Measurements from ENCODE around the gene LMAN1L. TPM values are rescaled to one million over a fixed set of nuclear protein-coding genes. Genes with fewer than 3 reads are reported as not detected.

LMAN1L gene
- total and polyA plus RNA-seq, 2 of the 4 experiments (the other 2 are of a cell fraction): not detected

GRCh38 chr15:74798388-74799254, 14.0 kb upstream of the LMAN1L start:
- in situ Hi-C loops (cut with MboI; ENCODE audit: low sequenced_read_pairs): no loop called here
- no peak overlapping the region for H3K27ac ChIP-seq (ENCODE audit: insufficient read depth, low read length)

More at GRCh38 chr15:74798388-74799254, 14.0 kb upstream of the LMAN1L start:
- 93% methylated on average over 12 of the region's 25 CpGs; no CpG with 5 or more reads in 1 of the 2 experiments for WGBS, 2 experiments (ENCODE audit: extremely low coverage in 2 of 2, insufficient read length in 1 of 2)
- TF ChIP-seq SMC3 (IDR thresholded peaks at IDR 0.05; ENCODE audit: low read depth, low read length) (no peak), CHD1 (IDR thresholded peaks at IDR 0.05; ENCODE audit: low read depth, low read length) (no peak), MXI1 (IDR thresholded peaks at IDR 0.05; ENCODE audit: borderline replicate concordance, low read depth, low read length) (no peak), ELK1 (IDR thresholded peaks at IDR 0.05; ENCODE audit: borderline replicate concordance, low read depth, low read length) (no peak), NFE2L2 (IDR thresholded peaks at IDR 0.05; ENCODE audit: low read depth, low read length) (no peak), MAFK (IDR thresholded peaks at IDR 0.05; ENCODE audit: low read depth, low read length) (no peak), BHLHE40 (IDR thresholded peaks at IDR 0.05; ENCODE audit: low read depth, low read length) (no peak), USF2 (IDR thresholded peaks at IDR 0.05; ENCODE audit: low read depth, low read length) (no peak)
- Histone ChIP-seq H3K9ac (ENCODE audit: low read depth, low read length) (no peak overlapping the region), H2AK9ac (replicated peaks; ENCODE audit: low read depth, low read length, poor library complexity) (peak overlapping the region; percentile 50), H3K4ac (ENCODE audit: low read depth, low read length) (no peak overlapping the region), H3K56ac (ENCODE audit: extremely low read depth, insufficient read depth, low read length) (no peak overlapping the region), H3K4me3 (ENCODE audit: insufficient read depth, low read depth, low read length) (no peak overlapping the region), H3K18ac (ENCODE audit: low read depth, low read length) (no peak overlapping the region), H4K20me1 (ENCODE audit: insufficient read depth, low read length) (peaks cover 64% of the 10 kb centered on the region), H2BK120ac (ENCODE audit: low read depth, low read length) (no peak overlapping the region), H2BK15ac (ENCODE audit: low read depth, low read length) (no peak overlapping the region), H3K79me1 (ENCODE audit: low read depth in 1 of 2, low read length in 2 of 2) (peaks cover 3 to 70% of the 10 kb centered on the region in 2 experiments), H2AFZ (replicated peaks; ENCODE audit: low read length, poor library complexity) (no peak overlapping the region), H2AK5ac (ENCODE audit: low read depth, low read length) (no peak overlapping the region), H3K4me1 (ENCODE audit: control insufficient read depth, insufficient read depth, low read length) (peaks cover 2% of the 10 kb centered on the region; the same call in 1 of the 2 replicates), H2BK5ac (ENCODE audit: low read depth, low read length, poor library complexity, severe bottlenecking) (no peak overlapping the region), H2BK20ac (ENCODE audit: low read depth, low read length) (no peak overlapping the region), H3K4me2 (ENCODE audit: low read depth, low read length) (no peak overlapping the region), H4K5ac (ENCODE audit: low read depth, low read length) (no peak overlapping the region), H3K23ac (ENCODE audit: low read depth, low read length) (no peak overlapping the region), H3K14ac (replicated peaks; ENCODE audit: low read depth, low read length) (no peak overlapping the region), H3K9me3 (ENCODE audit: control insufficient read depth, insufficient read depth, low read length) (no peaks in the 10 kb centered on the region), H3K27me3 (ENCODE audit: control insufficient read depth, insufficient read depth, low read length) (no peaks in the 10 kb centered on the region), H4K8ac (ENCODE audit: low read depth in 2 of 2, low read length in 2 of 2) (no peak overlapping the region), H3K36me3 (ENCODE audit: control insufficient read depth, insufficient read depth, low read length) (peaks cover 41% of the 10 kb centered on the region), H3K9me1 (ENCODE audit: insufficient read depth, low read length) (peaks cover 7% of the 10 kb centered on the region; the same call in 1 of the 2 replicates), H4K91ac (ENCODE audit: insufficient read depth, low read depth, low read length) (no peak overlapping the region)
- dilution Hi-C loops (cut with HindIII; ENCODE audit: low sequenced_read_pairs, unreplicated experiment): no loop called here
- POLR2A ChIA-PET (ENCODE audit: unreplicated experiment): no interaction called here
- intact Hi-C loops (cut with micrococcal nuclease): no loop called here
- no peak for ATAC-seq (ENCODE audit: low read depth)
- CTCF ChIA-PET: no interaction called here
- BruUV-seq (replicated peaks): no TSS peak
- no peak for DNase-seq

Data from IMR-90 (cell line).